ENCODE results near the gene GAREM2.

Gene GAREM2

GRCh38 chr2:26238311-26238958 is 65.5 kb downstream of the GAREM2 start:
- H3K27me3 ChIP-seq (ENCODE audit: control insufficient read depth, insufficient read depth, low read length), result no peaks in the 10 kb centered on the region
- no peak overlapping the region for H3K27ac ChIP-seq (ENCODE audit: low read depth, low read length)
- H3K9ac ChIP-seq (ENCODE audit: low read length), result no peak overlapping the region
- no peaks in the 10 kb centered on the region for H3K4me1 ChIP-seq (ENCODE audit: control insufficient read depth, insufficient read depth, low read length)
- H3K9me3 ChIP-seq (ENCODE audit: control insufficient read depth, insufficient read depth, low read depth, low read length), result no peaks in the 10 kb centered on the region
- H3K4me3 ChIP-seq (ENCODE audit: low read depth, low read length), result no peak overlapping the region
- H3K36me3 ChIP-seq (ENCODE audit: control insufficient read depth, insufficient read depth, low read length), result peaks cover 52% of the 10 kb centered on the region

All from HUES6 (cell line).